ENCODE measurements around the gene MRPL4.

DNA sequence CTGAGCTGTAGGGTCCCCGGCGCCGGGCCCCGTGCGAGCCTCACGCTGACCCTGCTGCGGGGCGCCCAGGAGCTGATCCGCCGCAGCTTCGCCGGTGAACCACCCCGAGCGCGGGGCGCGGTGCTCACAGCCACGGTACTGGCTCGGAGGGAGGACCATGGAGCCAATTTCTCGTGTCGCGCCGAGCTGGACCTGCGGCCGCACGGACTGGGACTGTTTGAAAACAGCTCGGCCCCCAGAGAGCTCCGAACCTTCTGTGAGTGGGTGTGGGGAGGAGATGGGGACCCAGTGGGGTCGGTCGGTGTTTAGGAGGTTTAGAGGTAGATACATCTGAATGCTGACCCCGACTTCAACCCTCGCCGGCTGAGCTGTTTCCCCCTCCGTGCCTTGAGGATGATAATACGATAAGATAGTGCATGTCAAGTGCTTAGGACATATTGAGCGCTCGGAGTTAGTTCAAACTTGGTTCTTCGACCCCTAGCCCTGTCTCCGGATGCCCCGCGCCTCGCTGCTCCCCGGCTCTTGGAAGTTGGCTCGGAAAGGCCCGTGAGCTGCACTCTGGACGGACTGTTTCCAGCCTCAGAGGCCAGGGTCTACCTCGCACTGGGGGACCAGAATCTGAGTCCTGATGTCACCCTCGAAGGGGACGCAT, 39.7 kb downstream of the MRPL4 start:
- TF ChIP-seq POLR2A (IDR thresholded peaks at IDR 0.05) (no peak), EP300 (IDR thresholded peaks at IDR 0.05; ENCODE audit: low read depth) (no peak), CTCF (IDR thresholded peaks at IDR 0.05) (no peak), POLR2AphosphoS5 (IDR thresholded peaks at IDR 0.05) (no peak)
